ENCODE data around the gene ASXL1.

GRCh38 chr20:32344835-32345506, 13.2 kb upstream of the ASXL1 start:
- TF ChIP-seq CTCF (IDR thresholded peaks at IDR 0.05 in 8 of 11, conservative IDR thresholded peaks at IDR 0.05 in 3 of 11), result no peak
- no peak for TF ChIP-seq POLR2AphosphoS5 (IDR thresholded peaks at IDR 0.05)
